ENCODE data around the gene PDE6D. TPM values are rescaled to one million over a fixed set of nuclear protein-coding genes. Genes with fewer than 3 reads are reported as not detected.

Gene PDE6D
- total and polyA plus RNA-seq, 2 of the 13 experiments (the other 11 are each of a cell fraction or from before 2014, with no cell fraction given), result 14.1 to 23.2 TPM

DNA sequence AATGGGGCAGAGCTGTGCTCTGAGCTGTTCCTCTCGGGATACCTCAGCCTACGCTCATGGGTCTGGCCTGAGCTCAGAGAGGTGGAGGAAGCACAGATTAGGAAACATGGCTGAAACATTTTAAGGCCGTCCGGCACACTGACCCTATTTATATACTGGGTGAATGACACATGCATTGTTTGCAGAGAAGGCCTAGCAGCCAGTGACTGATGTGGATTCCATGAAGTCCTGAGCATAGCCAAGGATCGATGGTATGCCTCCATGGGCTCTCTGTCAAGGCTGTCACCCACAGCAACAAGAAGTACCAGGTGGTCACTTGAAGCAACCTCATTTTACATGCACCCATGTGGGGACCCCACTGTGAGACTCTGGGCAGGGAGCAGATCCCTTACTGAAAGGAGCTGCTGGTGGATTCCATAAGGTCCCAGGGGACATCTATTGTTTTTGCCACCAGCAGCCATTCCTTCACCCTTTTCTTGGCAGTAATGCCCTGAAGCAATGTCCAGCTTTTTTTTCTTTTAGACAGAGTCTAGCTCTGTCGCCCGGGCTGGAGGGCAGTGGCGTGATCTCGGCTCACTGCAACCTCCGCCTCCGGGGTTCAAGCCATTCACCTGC lies 64.3 kb downstream of the PDE6D start (continued):
- TF ChIP-seq, protein P1, sequence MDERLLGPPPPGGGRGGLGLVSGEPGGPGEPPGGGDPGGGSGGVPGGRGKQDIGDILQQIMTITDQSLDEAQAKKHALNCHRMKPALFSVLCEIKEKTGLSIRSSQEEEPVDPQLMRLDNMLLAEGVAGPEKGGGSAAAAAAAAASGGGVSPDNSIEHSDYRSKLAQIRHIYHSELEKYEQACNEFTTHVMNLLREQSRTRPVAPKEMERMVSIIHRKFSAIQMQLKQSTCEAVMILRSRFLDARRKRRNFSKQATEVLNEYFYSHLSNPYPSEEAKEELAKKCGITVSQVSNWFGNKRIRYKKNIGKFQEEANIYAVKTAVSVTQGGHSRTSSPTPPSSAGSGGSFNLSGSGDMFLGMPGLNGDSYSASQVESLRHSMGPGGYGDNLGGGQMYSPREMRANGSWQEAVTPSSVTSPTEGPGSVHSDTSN (CRISPR knock-in tag; IDR thresholded peaks at IDR 0.05), result peak; percentile 28; the same call in 1 of the 2 replicates
- TF ChIP-seq ZFX (CRISPR knock-in tag; IDR thresholded peaks at IDR 0.05; ENCODE audit: low read depth), result peak; percentile 31; the same call in 1 of the 2 replicates
- peak; percentile 6; the same call in 1 of the 2 replicates for TF ChIP-seq PHF21A (CRISPR knock-in tag; IDR thresholded peaks at IDR 0.05)
- 0 out of 2 replicates have a peak, but pooled peaks have one; percentile 28 for TF ChIP-seq ERF (CRISPR knock-in tag; IDR thresholded peaks at IDR 0.05)
- TF ChIP-seq, protein P2, sequence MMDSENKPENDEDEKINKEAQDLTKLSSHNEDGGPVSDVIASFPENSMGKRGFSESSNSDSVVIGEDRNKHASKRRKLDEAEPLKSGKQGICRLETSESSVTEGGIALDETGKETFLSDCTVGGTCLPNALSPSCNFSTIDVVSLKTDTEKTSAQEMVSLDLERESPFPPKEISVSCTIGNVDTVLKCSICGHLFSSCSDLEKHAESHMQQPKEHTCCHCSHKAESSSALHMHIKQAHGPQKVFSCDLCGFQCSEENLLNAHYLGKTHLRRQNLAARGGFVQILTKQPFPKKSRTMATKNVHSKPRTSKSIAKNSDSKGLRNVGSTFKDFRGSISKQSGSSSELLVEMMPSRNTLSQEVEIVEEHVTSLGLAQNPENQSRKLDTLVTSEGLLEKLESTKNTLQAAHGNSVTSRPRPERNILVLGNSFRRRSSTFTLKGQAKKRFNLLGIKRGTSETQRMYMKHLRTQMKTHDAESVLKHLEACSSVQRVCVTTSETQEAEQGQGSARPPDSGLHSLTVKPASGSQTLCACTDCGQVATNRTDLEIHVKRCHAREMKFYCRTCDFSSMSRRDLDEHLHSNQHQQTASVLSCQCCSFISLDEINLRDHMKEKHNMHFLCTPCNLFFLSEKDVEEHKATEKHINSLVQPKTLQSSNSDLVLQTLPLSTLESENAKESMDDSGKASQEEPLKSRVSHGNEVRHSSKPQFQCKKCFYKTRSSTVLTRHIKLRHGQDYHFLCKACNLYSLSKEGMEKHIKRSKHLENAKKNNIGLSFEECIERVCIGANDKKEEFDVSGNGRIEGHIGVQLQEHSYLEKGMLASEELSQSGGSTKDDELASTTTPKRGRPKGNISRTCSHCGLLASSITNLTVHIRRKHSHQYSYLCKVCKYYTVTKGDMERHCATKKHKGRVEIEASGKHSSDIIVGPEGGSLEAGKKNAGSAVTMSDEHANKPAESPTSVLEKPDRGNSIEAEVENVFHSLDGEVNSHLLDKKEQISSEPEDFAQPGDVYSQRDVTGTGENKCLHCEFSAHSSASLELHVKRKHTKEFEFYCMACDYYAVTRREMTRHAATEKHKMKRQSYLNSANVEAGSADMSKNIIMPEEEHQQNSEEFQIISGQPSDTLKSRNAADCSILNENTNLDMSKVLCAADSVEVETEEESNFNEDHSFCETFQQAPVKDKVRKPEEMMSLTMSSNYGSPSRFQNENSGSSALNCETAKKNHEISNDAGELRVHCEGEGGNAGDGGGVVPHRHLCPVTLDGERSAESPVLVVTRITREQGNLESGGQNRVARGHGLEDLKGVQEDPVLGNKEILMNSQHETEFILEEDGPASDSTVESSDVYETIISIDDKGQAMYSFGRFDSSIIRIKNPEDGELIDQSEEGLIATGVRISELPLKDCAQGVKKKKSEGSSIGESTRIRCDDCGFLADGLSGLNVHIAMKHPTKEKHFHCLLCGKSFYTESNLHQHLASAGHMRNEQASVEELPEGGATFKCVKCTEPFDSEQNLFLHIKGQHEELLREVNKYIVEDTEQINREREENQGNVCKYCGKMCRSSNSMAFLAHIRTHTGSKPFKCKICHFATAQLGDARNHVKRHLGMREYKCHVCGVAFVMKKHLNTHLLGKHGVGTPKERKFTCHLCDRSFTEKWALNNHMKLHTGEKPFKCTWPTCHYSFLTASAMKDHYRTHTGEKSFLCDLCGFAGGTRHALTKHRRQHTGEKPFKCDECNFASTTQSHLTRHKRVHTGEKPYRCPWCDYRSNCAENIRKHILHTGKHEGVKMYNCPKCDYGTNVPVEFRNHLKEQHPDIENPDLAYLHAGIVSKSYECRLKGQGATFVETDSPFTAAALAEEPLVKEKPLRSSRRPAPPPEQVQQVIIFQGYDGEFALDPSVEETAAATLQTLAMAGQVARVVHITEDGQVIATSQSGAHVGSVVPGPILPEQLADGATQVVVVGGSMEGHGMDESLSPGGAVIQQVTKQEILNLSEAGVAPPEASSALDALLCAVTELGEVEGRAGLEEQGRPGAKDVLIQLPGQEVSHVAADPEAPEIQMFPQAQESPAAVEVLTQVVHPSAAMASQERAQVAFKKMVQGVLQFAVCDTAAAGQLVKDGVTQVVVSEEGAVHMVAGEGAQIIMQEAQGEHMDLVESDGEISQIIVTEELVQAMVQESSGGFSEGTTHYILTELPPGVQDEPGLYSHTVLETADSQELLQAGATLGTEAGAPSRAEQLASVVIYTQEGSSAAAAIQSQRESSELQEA (CRISPR knock-in tag; IDR thresholded peaks at IDR 0.05; ENCODE audit: not compliant biosample characterization), result no peak
- peak; percentile 42; the same call in 1 of the 2 replicates for TF ChIP-seq MEIS1 (CRISPR knock-in tag; IDR thresholded peaks at IDR 0.05; ENCODE audit: borderline replicate concordance)
- TF ChIP-seq ZNF766 (CRISPR knock-in tag; IDR thresholded peaks at IDR 0.05; ENCODE audit: borderline replicate concordance), result no peak
- TF ChIP-seq ARID2 (CRISPR knock-in tag; IDR thresholded peaks at IDR 0.05; ENCODE audit: borderline replicate concordance), result peak; percentile 63; the same call in 1 of the 2 replicates
- 0 out of 2 replicates have a peak, but pooled peaks have one; percentile 41 for TF ChIP-seq ZBTB38 (CRISPR knock-in tag; IDR thresholded peaks at IDR 0.05)
- TF ChIP-seq ZFY (CRISPR knock-in tag; IDR thresholded peaks at IDR 0.05), result peak; percentile 53; the same call in 1 of the 2 replicates
- TF ChIP-seq PAWR (CRISPR knock-in tag; IDR thresholded peaks at IDR 0.05; ENCODE audit: borderline replicate concordance), result 0 out of 2 replicates have a peak, but pooled peaks have one; percentile 23
- 0 out of 2 replicates have a peak, but pooled peaks have one; percentile 42 for TF ChIP-seq ZNF34 (CRISPR knock-in tag; IDR thresholded peaks at IDR 0.05; ENCODE audit: borderline replicate concordance)
- 0 out of 2 replicates have a peak, but pooled peaks have one; percentile 17 for TF ChIP-seq HDAC2 (CRISPR knock-in tag; IDR thresholded peaks at IDR 0.05)
- TF ChIP-seq, protein P3, sequence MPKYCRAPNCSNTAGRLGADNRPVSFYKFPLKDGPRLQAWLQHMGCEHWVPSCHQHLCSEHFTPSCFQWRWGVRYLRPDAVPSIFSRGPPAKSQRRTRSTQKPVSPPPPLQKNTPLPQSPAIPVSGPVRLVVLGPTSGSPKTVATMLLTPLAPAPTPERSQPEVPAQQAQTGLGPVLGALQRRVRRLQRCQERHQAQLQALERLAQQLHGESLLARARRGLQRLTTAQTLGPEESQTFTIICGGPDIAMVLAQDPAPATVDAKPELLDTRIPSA (CRISPR knock-in tag; IDR thresholded peaks at IDR 0.05; ENCODE audit: borderline replicate concordance), result no peak
- TF ChIP-seq FOXK1 (CRISPR knock-in tag; IDR thresholded peaks at IDR 0.05; ENCODE audit: borderline replicate concordance, low read depth), result 0 out of 2 replicates have a peak, but pooled peaks have one; percentile 33
- TF ChIP-seq SMARCE1 (IDR thresholded peaks at IDR 0.05; ENCODE audit: borderline replicate concordance), result no peak
- peak in 1 of 2 experiments; percentile 40; a peak in 1 of 4 replicates for TF ChIP-seq POLR2A (IDR thresholded peaks at IDR 0.05; ENCODE audit: insufficient read depth in 1 of 2, low read depth in 2 of 2, low read length in 2 of 2)
- TF ChIP-seq CBX5 (CRISPR knock-in tag; IDR thresholded peaks at IDR 0.05; ENCODE audit: borderline replicate concordance), result 0 out of 2 replicates have a peak, but pooled peaks have one; percentile 15
